AG20443 (cell line): ENCODE data around the gene CRTC2.

ENCODE experiments used
- DNase-seq: peaks from one replicate; pipeline ENCODE4 v3.0.0; 2012; ENCODE audit warnings: low spot score, mixed read lengths

Gene CRTC2

GRCh38 chr1:153945795-153946621, 12.4 kb downstream of the CRTC2 start:
- DNase-seq = peak; percentile 90

DNA sequence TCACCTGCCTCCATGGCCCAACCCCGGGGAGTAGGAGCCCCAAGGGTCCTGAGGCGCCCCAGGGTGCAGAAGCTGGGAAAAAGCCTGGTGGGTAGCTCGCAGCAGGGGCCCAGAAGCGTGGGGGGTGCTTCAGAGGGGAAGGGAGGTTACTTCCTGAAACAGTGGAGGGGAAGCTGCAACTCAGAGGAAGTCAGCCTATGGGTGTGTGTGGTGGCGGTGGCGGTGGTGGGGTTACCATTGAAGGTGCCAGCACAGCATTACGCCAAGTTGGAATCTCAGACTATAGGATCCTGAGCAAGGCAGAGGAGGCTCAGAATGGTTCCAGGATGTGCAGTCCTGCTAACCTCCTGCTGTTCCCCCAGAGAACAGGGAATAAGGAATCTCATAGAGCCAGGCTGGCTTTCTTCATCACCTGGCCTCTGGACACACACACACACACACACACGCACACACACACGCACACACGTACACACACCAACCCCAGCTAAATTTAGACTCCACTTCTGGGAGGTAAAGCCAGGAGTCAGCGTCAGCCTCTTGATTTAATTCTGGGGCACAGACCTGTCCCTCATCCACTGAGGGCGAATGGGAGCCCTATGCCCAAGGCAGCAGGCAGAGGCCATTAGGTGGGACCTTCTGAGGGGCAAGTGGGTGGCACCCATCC, 13.1 kb downstream of the CRTC2 start:
- peak; percentile 38 for DNase-seq

- no peak for DNase-seq
These were observed 13.6 kb downstream of the CRTC2 start for GRCh38 chr1:153944827-153945117.

GRCh38 chr1:153944005-153944826, 14.2 kb downstream of the CRTC2 start:
- DNase-seq = no peak

DNA sequence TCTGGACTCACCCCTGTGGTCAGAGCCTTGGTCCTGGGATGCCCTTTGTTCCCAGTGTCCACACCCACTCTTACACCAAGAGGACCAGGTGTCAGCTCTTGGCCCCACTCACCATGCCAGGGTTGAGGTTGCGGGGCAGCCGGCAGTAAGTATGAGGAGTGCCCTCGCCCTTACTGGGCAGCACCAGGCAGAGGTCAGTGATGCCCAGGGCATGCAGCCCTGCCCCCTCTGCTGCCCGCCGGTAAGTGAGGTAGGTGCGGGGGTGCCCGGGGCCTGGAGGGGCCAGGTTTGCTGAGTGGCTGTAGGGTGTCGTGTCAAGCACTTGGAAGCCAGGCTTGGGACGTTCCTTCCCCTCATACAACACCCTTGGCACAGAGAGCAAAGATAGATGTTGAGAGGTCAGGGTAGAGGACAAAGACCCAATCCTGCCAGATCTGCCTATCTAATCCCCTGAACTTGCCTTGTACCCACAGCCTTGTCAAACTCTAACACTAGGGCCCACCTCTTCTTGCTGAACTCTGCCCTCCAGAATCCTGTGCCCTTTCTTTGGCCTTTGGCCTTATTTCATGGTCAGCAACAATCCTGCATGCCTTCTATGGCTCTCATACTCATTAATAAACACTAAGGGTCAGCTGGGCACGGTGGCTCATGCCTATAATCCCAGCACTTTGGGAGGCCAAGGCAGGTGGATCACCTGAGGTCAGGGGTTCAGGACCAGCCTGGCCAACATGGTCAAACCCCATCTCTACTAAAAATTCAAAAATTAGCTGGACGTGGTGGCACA, 15.5 kb downstream of the CRTC2 start:
- DNase-seq = no peak

DNA sequence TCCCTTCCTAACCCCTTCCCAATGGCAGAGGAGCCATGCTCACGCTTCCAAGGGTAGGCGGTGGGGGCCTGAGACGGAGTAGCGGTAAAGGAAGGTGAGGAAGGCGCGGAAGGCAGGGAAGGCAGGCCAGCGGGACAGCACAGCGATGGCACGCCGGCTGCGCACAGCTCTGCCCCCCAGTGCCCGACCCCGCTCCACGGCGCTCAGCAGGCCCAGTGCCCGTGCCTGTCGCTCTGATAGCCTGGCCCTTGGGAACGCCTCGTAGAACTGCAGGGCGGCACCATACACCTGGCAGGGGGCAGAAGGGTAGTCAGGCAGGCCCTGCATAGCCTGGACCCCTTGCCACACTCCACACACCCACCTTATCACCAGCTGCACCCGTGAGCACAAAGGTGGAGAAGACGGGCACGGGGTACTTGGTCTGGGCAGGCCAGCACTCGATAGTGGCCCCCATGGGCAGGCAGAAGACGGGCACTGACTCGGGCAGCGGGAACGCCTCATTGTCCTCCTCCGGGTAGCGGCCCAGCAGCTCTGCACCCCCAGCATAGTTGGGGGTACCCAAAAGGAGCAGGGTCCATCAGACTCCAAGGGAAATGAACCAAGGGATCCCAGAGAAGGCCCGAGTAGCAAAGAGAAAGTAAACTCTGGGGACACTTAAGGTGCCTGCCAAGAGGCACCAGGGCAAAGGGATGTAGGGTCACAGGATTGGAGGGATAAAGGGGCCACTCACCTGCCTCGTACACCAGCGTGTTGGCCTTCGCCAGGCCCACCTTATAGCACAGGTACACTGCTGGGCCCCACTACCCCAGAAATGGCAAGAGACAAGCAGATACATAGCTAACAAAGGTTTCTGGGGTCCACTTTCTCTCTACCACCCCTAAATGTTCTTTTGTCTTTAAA, 16.3 kb downstream of the CRTC2 start:
- no peak for DNase-seq

DNA sequence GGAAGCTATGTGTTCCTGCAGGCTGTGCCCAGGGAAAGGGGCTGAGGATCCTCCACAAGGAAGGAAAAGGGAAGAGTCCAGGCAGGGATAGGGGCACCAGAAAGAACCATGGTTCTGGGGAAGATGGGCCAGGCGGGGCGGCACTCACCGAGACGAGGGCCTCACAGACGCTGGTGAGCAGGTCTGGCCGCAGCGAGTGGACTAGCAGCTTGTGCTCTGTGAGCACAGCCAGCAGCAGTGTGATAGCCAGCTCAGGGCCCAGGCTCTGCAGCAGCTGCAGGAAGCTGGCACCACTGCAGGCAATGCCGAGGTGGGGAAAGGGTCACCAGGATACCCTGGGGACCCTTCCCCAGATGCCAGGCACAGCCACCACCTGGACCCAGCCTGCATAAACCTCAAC, 17.7 kb downstream of the CRTC2 start:
- DNase-seq = no peak

- DNase-seq = no peak
These were observed 18.9 kb downstream of the CRTC2 start for GRCh38 chr1:153939476-153939875.

GRCh38 chr1:153938996-153939395, 19.4 kb downstream of the CRTC2 start:
- no peak for DNase-seq

DNA sequence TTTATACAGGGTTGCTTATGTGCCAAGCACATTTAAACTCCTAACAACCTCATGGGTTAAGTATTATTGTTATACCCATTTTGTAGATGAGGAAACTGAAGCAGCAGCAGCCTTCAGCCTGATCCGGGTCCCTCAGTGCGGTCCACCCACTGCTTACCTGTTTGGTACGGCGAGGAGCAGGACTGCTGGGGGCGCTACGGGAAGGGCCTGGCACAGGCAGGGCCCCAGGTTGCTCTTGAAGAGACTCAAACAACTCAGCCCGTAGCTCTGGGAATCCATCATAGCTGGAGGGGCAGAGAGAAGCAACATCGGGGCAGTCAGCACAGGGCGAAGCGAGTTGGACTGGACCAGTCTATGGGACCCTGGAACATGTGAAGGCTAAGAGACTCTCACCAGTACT, 21.1 kb downstream of the CRTC2 start:
- no peak for DNase-seq

DNA sequence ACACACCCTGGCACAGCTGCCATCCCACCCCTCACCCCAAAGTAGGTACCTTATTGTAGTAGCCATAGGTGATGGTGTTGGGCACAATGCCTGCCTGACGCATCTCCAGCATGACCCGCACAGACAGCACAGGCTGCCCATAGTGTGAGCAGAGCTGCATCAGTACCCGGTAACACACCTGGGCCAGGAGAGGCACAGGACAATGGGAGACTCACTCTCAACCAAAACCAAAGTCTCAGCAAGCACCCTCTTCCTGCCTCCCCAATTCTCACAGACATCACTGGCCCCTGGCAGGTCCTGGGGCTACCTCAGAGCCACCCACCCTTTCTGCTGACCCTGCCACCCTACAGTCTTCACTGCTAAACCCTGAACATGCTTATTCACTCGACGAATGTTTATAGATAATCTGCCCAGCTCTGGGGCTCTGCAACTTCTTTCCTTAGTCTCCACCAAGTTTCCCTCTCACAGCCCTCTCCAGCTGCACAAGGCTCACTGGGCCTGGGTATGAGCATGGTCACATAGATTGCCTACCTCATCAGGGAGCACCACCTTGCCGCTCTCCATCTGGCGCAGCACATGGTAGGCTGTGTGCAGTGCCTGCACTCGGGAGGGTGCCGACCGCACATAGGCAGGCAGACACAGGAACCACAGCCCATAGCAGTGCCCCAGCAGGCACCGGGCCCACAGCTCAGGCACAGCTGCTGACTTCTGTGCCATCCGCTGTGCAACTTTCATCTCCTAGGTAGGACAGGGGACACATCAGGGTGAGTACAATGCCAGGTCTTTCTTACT, 22.2 kb downstream of the CRTC2 start:
- DNase-seq = no peak

DNA sequence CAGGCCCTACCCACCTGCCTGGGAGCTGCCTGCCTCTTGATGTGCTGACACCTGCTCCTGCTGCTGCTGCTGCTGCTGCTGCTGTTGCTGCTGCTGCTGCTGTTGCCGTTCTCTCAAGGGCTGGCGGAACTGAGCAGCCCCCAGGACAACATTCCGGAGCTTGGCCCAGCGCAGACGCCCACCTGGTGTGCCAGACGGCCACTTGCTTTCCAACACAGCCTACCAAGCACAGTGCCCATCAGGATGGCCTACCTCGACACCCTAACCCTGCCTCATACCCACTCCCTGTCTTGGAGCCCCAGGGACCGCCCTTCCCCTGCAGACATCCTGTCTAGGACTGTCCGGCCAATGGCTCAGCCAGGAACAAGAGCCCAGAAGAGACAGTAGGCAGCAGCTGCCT, 23.7 kb downstream of the CRTC2 start:
- no peak for DNase-seq

DNA sequence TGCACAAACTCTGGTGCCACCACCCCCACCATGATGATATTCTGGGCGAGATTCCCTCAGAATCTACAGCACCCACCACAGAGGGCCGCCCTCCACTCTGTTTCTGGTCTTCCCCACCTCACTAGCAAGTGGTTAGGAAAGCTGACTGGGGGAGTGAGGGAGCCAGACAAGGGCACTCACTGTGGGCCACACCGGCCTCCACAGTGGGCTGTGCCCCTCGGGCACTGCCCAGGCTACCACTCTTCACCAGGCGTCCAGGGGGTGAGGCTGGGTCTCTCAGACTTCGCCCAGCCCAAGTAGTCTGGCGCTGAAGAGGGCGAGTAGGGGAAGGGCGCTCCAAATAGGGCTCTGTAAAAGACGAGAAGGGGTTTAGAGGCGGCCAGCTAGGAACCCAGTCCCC, 24.5 kb downstream of the CRTC2 start:
- no peak for DNase-seq

DNA sequence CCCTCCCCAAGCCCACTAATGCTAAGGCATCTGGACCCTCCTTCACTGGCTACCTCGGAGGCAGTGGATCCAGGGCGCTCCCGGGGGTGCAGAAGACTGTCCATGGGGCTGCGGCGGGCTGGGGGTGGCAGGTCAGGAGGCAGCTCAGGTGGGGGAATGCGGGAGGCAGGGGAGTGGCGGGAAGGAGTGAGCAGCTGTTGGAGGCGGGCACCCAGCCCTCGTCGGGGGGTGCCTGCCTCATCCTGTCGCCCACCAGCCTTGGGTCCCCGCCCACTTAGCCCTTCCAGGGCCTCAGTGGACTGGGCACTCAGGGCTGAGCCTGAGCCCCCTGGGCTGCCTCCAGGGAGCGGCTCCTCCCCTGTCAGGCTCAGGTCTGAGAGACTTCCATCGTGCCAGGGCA, 25.0 kb downstream of the CRTC2 start:
- DNase-seq = no peak

GRCh38 chr1:153932156-153933131, 26.0 kb downstream of the CRTC2 start:
- no peak for DNase-seq

DNA sequence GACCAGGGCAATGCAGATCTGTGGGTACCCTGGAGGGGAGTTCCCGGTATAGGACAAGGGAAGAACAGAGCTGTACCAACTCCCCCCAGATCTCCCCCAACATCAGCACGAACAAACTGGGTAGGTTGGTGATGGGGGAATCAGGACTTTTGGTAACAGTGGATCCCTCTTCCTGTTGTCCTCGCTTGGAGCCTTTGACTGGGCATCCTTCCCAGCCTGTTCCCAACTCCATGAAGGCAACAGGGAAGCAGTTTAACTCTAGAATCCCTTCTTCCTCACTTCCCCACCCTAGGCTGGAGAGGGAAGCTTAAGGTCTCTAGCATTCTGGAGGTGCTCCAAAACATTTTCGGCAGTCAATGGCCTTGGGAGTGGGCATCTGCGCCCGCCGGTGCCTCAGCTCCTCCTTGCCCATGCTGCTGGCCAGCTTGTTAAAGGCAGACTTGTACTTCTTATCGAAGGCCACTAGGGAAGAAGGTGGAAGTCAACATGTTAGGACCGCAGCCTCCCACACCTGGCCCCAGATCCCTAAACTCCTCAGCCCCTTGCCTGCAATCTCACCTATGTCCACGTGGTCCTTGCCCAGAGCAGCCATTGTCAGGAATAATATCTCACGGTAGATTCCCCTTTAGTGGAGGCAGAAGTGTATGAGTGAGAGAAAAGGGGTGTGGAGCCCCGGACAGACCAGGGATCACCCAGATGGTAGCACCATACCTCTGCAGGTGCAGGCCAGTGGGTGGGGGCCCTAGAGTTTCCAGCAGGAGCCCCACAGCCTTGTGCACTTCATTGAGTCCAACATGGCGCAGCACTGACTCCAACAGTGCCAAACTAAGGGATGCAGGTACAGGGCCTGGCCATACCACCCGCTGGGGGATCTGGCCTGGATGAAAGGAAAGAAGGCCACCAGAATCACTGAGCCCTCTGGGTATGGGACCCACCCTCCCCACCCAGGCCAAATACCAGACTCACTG, 28.1 kb downstream of the CRTC2 start:
- no peak for DNase-seq

- no peak for DNase-seq
These were observed 29.0 kb downstream of the CRTC2 start for GRCh38 chr1:153929426-153929825.

DNA sequence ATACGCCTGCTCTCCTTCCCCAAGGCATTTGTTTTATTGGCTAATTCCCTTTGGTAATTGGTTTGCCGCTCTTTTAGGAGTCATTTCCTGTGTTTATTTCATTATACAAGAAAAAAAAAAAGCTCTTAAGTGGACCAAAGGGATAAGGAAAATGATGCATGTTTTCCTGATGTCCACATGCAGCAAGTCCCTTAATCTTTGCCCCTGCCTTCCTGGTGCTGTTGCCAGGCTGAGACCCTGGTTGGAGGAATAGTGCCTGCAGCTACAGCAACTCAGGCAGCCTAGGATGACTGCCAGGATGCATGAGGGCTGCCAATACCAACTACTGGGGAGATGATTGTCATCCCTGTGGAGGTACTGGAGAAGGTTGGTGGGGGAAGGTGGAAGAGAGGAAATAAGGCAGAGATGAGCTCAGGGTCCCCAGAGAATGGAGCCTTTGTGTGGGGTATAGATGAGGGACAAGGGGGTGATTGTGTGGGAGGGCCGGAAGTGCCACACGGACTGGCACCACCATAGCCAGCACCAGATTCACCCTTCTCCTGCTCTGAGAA, 29.5 kb downstream of the CRTC2 start:
- no peak for DNase-seq
